ENCODE data around the gene UACA. TPM values are rescaled to one million over a fixed set of nuclear protein-coding genes. Genes with fewer than 3 reads are reported as not detected.
A peak's percentile ranks its signal among the peaks of the same experiment; 100 is the strongest.

The UACA gene
- total RNA-seq, 1 experiment from 2014 or later = 44.8 TPM

- ChIA-PET CTCF (interaction anchor here (1.1 to 3.2 kb wide), 3 partner anchors 49 to 89 kb away, joined by 3 to 15 read pairs (median 4); no protein-coding TSS in a partner anchor), POLR2A (interaction anchor here (0.7 kb wide), 1 partner anchor 69 kb away, joined by 3 read pairs; no protein-coding TSS in a partner anchor)
- no peak for DNase-seq (ENCODE audit: low spot score)
- Mint-ChIP-seq H3K27ac (no peak overlapping the region), H3K36me3 (no peaks in the 10 kb centered on the region), H3K9me3 (peaks cover 6% of the 10 kb centered on the region; the same call in 1 of the 2 replicates), H3K4me1 (peaks cover 46% of the 10 kb centered on the region), H3K4me3 (no peak overlapping the region), H3K27me3 (ENCODE audit: low read depth) (no peaks in the 10 kb centered on the region)
- ATAC-seq = no peak
- TF ChIP-seq SMAD4 (CRISPR knock-in tag; IDR thresholded peaks at IDR 0.05) = no peak
- no peak for TF ChIP-seq CDX4 (CRISPR knock-in tag; IDR thresholded peaks at IDR 0.05; ENCODE audit: borderline replicate concordance)
- no peak for TF ChIP-seq ATF2 (CRISPR knock-in tag; IDR thresholded peaks at IDR 0.05; ENCODE audit: borderline replicate concordance, low read depth)
- TF ChIP-seq RORB (CRISPR knock-in tag; IDR thresholded peaks at IDR 0.05) = no peak
- TF ChIP-seq ZNF232 (CRISPR knock-in tag; IDR thresholded peaks at IDR 0.05) = no peak
- TF ChIP-seq NR1H2 (CRISPR knock-in tag; IDR thresholded peaks at IDR 0.05) = no peak
- TF ChIP-seq ATF6 (CRISPR knock-in tag; IDR thresholded peaks at IDR 0.05) = no peak
- TF ChIP-seq ETV6 (CRISPR knock-in tag; IDR thresholded peaks at IDR 0.05) = no peak
- no peak for TF ChIP-seq TCF7 (CRISPR knock-in tag; IDR thresholded peaks at IDR 0.05; ENCODE audit: low read depth)
- no peak for TF ChIP-seq ZNF219 (CRISPR knock-in tag; IDR thresholded peaks at IDR 0.05; ENCODE audit: borderline replicate concordance)
- TF ChIP-seq CTCF (IDR thresholded peaks at IDR 0.05) = no peak
- no peak for TF ChIP-seq GRHL2 (CRISPR knock-in tag; IDR thresholded peaks at IDR 0.05; ENCODE audit: insufficient replicate concordance, severe bottlenecking)
- TF ChIP-seq KAT7 (CRISPR knock-in tag; IDR thresholded peaks at IDR 0.05; ENCODE audit: borderline replicate concordance) = no peak
- no peak for TF ChIP-seq IRF1 (CRISPR knock-in tag; IDR thresholded peaks at IDR 0.05)
- TF ChIP-seq FOXJ3 (CRISPR knock-in tag; IDR thresholded peaks at IDR 0.05; ENCODE audit: borderline replicate concordance) = no peak
- TF ChIP-seq ESRRA (CRISPR knock-in tag; IDR thresholded peaks at IDR 0.05; ENCODE audit: borderline replicate concordance) = no peak
- no peak for TF ChIP-seq PRRX2 (CRISPR knock-in tag; IDR thresholded peaks at IDR 0.05)
- no peak for TF ChIP-seq CREM (CRISPR knock-in tag; IDR thresholded peaks at IDR 0.05)
Measured at GRCh38 chr15:70633991-70634390, 129.4 kb downstream of the UACA start.

- peak; percentile 42 for DNase-seq (ENCODE audit: low spot score)
Measured at GRCh38 chr15:70633103-70633831, 130.1 kb downstream of the UACA start.

More at GRCh38 chr15:70633103-70633831, 130.1 kb downstream of the UACA start:
- ATAC-seq = peak; percentile 71
- H3K27me3 Mint-ChIP-seq (ENCODE audit: low read depth) = no peaks in the 10 kb centered on the region
- POLR2A ChIA-PET = interaction anchor here (1.1 kb wide), 1 partner anchor 17 kb away, joined by 3 read pairs; no protein-coding TSS in a partner anchor
- no peaks in the 10 kb centered on the region for H3K36me3 Mint-ChIP-seq
- H3K4me1 Mint-ChIP-seq = peaks cover 53% of the 10 kb centered on the region
- CTCF ChIA-PET = interaction anchor here (0.8 to 3.2 kb wide), 5 partner anchors 48 to 124 kb away, joined by 3 to 15 read pairs (median 3); no protein-coding TSS in a partner anchor
- no peak for TF ChIP-seq ESRRA (CRISPR knock-in tag; IDR thresholded peaks at IDR 0.05; ENCODE audit: borderline replicate concordance)
- TF ChIP-seq FOXP1 (CRISPR knock-in tag; IDR thresholded peaks at IDR 0.05; ENCODE audit: borderline replicate concordance) = no peak
- TF ChIP-seq ZBTB43 (CRISPR knock-in tag; IDR thresholded peaks at IDR 0.05) = no peak
- peak; percentile 20; the same call in 1 of the 2 replicates for TF ChIP-seq MAX (CRISPR knock-in tag; IDR thresholded peaks at IDR 0.05)
- TF ChIP-seq RORB (CRISPR knock-in tag; IDR thresholded peaks at IDR 0.05) = no peak
- peak overlapping the region; percentile 31; the same call in 1 of the 2 replicates for H3K4me3 Mint-ChIP-seq
- H3K9me3 Mint-ChIP-seq = peaks cover 6% of the 10 kb centered on the region; the same call in 1 of the 2 replicates
- H3K27ac Mint-ChIP-seq = peak overlapping the region; percentile 88
